Neural crest cell (in vitro differentiated cells): ENCODE results near the gene MRPS23. TPM values are rescaled to one million over a fixed set of nuclear protein-coding genes. Genes with fewer than 3 reads are reported as not detected.
A peak's percentile ranks its signal among the peaks of the same experiment; 100 is the strongest.

Experiments
- DNase-seq: peaks from one replicate; pipeline ENCODE4 v3.0.0; 2021; ENCODE audit warnings: low read depth, mixed read lengths, low spot score
- H3K27ac Mint-ChIP-seq: one replicate; pipeline ENCODE4 v1.8.0; 2021; ENCODE audit warnings: mild to moderate bottlenecking, mixed read lengths; ENCODE audit not compliant: unreplicated experiment
- H3K27me3 Mint-ChIP-seq: 2 replicates; pipeline ENCODE4 v1.8.0; 2021; ENCODE audit warnings: low read depth, mild to moderate bottlenecking, mixed read lengths
- H3K36me3 Mint-ChIP-seq: 2 replicates; pipeline ENCODE4 v1.8.0; 2021; ENCODE audit warnings: low read depth, mild to moderate bottlenecking, mixed read lengths
- H3K4me1 Mint-ChIP-seq: 2 replicates; pipeline ENCODE4 v1.8.0; 2021; ENCODE audit warnings: mixed read lengths
- H3K4me3 Mint-ChIP-seq: one replicate; pipeline ENCODE4 v1.8.0; 2021; ENCODE audit warnings: mild to moderate bottlenecking, mixed read lengths
- H3K9me3 Mint-ChIP-seq: 2 replicates; pipeline ENCODE4 v1.8.0; 2021; ENCODE audit warnings: mixed read lengths
- CTCF ChIP-seq: fragments of 200-600 bp; sonication (generic); conservative IDR thresholded peaks from 2 replicates; pipeline ENCODE4 v1.5.0; 2021; ENCODE audit warnings: antibody characterized with exemption, mild to moderate bottlenecking
- total RNA-seq: library from RNA; stranded (reverse); gene quantifications from 2 replicates; pipeline ENCODE4 v1.2.1, GENCODE V29; 2021

MRPS23 gene
- total RNA-seq, 1 donor from 2014 or later: 63.0 TPM

GRCh38 chr17:57823469-57824401 is 26.1 kb downstream of the MRPS23 start:
- H3K9me3 Mint-ChIP-seq: no peaks in the 10 kb centered on the region
- no peak for DNase-seq
- TF ChIP-seq CTCF: no peak
- no peaks in the 10 kb centered on the region for H3K36me3 Mint-ChIP-seq
- H3K4me1 Mint-ChIP-seq: peaks cover 12% of the 10 kb centered on the region
- H3K4me3 Mint-ChIP-seq: no peak overlapping the region
- H3K27ac Mint-ChIP-seq: no peak overlapping the region
- no peaks in the 10 kb centered on the region for H3K27me3 Mint-ChIP-seq

GRCh38 chr17:57819867-57820266 is 30.0 kb downstream of the MRPS23 start:
- Mint-ChIP-seq H3K27me3 (no peaks in the 10 kb centered on the region), H3K4me3 (no peak overlapping the region), H3K36me3 (no peaks in the 10 kb centered on the region), H3K9me3 (no peaks in the 10 kb centered on the region), H3K4me1 (peaks cover 12% of the 10 kb centered on the region), H3K27ac (no peak overlapping the region)
- no peak for DNase-seq
- no peak for TF ChIP-seq CTCF

GRCh38 chr17:57819285-57819684 is 30.6 kb downstream of the MRPS23 start:
- no peak for TF ChIP-seq CTCF
- Mint-ChIP-seq H3K36me3 (no peaks in the 10 kb centered on the region), H3K4me3 (no peak overlapping the region), H3K27ac (peak overlapping the region; percentile 12), H3K9me3 (no peaks in the 10 kb centered on the region), H3K27me3 (no peaks in the 10 kb centered on the region), H3K4me1 (peaks cover 12% of the 10 kb centered on the region)
- no peak for DNase-seq

- H3K4me1 Mint-ChIP-seq: peaks cover 6% of the 10 kb centered on the region
- no peaks in the 10 kb centered on the region for H3K36me3 Mint-ChIP-seq
- no peak for TF ChIP-seq CTCF
- no peaks in the 10 kb centered on the region for H3K9me3 Mint-ChIP-seq
- H3K27ac Mint-ChIP-seq: no peak overlapping the region
- DNase-seq: no peak
- no peak overlapping the region for H3K4me3 Mint-ChIP-seq
- no peaks in the 10 kb centered on the region for H3K27me3 Mint-ChIP-seq
Observed at GRCh38 chr17:57818066-57818465, 31.8 kb downstream of the MRPS23 start.

- Mint-ChIP-seq H3K4me3 (no peak overlapping the region), H3K27me3 (no peaks in the 10 kb centered on the region), H3K27ac (no peak overlapping the region), H3K4me1 (peaks cover 3% of the 10 kb centered on the region), H3K9me3 (no peaks in the 10 kb centered on the region), H3K36me3 (no peaks in the 10 kb centered on the region)
- no peak for TF ChIP-seq CTCF
- no peak for DNase-seq
Observed at GRCh38 chr17:57817299-57817698, 32.5 kb downstream of the MRPS23 start.
